Astrocyte (in vitro differentiated cells and primary cell): Measurements from ENCODE around the gene COG7.

Experiments
- EZH2 ChIP-seq: IDR thresholded peaks from 2 replicates; pipeline ENCODE4 v1.6.1; 2012; ENCODE audit warnings: mild to moderate bottlenecking, low read length, inconsistent platforms; ENCODE audit not compliant: insufficient read depth
- TF ChIP-seq, protein P1 (sequence below): IDR thresholded peaks from 2 replicates; pipeline ENCODE4 v1.5.1; 2011; ENCODE audit warnings: low read depth, mild to moderate bottlenecking, inconsistent platforms, low read length, moderate library complexity; ENCODE audit not compliant: insufficient read depth

DNA sequence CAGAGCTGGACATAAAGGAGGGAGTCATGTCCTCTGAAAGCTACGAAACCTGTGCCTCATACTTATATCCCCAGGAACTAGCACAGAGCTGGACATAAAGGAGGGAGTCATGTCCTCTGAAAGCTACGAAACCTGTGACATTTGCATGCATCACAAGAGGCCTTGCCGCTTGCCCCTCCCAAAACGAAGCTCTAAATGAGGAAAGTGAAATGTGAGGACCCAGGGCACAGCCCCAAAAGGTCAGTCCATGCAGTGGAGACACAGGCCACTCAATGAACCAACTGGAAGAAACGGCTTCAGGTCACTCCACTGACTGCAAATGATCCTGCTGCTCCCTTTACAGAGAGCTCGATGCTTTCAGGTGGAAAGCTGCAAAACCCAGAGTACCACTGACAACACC is 38.3 kb downstream of the COG7 start:
- TF ChIP-seq, protein P1, sequence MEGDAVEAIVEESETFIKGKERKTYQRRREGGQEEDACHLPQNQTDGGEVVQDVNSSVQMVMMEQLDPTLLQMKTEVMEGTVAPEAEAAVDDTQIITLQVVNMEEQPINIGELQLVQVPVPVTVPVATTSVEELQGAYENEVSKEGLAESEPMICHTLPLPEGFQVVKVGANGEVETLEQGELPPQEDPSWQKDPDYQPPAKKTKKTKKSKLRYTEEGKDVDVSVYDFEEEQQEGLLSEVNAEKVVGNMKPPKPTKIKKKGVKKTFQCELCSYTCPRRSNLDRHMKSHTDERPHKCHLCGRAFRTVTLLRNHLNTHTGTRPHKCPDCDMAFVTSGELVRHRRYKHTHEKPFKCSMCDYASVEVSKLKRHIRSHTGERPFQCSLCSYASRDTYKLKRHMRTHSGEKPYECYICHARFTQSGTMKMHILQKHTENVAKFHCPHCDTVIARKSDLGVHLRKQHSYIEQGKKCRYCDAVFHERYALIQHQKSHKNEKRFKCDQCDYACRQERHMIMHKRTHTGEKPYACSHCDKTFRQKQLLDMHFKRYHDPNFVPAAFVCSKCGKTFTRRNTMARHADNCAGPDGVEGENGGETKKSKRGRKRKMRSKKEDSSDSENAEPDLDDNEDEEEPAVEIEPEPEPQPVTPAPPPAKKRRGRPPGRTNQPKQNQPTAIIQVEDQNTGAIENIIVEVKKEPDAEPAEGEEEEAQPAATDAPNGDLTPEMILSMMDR = no peak
- TF ChIP-seq EZH2 = no peak
